Measurements from ENCODE around the gene ITGB5.
A peak's percentile ranks its signal among the peaks of the same experiment; 100 is the strongest.

The ITGB5 gene

DNA sequence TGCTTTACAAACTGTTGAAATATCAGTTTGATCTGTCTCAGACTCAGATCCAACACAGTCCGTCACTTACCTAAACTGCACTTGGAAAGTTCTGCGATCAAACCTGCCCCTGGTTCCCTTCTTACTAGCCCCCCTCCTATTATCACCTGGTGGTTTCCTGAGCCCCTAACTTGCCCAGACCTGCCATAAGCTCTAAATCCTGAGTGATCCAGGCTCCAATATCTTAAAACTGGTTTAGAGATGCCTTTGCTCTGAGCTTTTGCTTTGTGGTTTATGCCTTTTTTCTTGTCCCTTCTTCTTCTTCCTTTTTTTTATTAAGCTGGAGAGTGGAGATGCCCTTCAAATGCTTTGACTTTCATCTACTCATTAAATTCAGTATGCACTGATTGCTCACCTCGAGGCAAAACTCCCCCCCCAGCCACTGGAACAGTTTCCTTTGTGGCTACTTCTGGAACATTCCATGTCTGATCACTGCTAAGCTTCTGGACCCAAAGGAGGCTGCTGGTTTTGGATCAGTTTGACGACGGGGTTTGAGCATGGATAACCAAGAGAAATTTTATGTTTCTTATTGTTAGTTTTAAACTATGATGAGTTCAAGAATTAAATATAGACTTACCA is 3.5 kb upstream of the ITGB5 start:
- DNase-seq: no peak

DNA sequence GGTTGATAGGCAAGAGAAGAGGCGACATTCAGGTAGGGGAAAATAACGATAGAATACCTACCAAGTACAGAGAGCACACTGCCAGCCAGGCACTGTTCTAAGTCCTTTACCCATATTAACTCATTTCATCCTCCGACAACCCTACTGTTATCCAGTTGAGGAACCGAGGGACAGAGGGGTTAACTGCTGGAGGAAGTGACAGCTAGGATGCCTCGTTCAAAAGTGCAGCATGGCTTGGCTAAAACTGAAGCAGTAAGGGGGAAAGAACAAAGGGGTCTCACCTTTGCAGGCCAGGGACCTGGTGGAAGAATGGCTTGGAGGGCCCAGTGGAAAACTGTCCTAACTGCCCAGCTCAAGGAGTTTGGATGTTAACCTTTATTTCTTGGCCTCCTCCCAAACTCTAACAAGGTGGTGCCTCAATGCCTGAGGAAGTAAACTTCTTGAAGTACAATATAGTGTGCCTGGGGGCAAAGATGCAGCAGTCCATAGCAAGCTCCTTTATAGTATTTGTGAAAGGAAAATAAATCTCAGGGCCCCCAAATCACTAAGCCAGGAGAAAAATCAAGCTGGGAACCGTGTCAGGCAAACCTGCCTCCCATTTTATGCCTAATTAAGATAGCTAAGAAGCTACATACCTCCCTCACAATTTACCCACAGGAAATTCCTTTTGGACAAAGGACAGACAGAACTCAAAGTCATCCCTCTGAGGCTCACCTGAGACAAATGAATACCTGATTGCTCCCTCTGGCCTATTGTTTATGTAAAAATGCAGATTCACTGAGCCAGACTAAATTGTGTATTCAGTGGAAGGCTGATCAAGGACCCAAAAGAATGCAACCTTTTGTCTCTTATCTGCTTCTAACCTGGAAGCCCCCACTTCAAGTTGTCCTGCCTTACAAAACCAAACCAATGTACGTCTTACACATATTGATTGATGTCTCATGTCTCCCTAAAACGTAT is 1.6 kb upstream of the ITGB5 start:
- DNase-seq: no peak

DNA sequence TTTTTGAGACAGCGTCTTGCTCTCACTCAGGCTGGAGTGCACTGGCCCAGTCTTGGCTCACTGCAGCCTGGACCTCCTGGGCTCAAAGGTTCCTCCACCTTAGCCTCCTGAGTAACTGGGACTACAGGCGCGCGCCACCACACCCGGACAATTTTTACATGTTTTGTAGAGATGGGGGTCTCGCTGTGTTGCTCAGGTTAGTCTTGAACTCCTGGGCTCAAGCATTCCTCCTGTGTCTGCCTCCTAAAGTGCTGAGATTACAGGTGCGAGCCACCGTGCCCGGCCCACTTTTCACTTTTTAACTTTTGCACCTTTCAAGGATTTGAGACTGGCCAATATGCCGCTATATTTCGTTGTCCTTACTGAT is 750 bp upstream of the ITGB5 start:
- DNase-seq: no peak

DNA sequence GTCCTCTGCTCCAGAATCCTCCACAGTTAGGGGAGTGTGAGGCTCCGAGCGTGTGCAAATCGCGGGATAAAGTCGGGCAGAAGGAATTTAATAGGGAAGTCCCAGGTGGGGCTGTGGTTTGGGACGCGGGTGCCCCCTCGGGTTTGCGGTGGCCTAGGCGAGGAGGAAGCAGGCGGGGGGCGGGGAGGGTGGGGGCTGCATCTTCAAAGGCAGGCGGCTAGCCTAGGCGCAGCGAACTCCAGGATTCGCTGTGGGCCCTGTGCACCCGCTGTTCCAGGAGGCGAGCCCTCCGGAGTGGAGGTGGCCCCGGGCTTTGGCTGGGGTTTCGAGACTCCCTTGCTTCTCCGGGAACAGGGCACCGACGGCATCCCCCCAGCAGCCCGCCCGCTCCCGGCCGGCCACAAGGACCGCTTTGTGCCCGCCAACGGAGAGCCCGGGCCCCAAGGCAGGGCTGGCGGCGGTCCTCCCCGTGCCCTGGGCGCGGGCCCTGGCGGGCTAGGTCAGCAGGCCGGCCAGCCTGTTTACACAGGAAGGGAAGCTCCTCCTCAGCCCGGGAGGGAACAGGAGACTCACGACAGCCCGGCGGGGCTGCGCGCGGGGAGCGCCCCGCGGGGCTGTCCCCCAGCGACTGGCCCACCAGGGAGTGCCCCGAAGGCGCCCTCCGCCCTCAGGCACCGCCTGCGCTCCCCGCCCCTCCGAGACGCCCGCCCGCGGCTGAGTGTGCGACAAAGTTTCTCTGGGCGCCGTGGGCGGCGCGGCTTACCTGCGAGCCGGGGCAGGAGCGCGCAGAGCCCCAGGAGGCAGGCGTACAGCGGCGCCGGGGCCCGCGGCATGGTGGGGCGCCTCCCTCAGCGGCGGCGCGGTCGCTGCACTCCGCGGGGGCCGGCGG is 753 bp downstream of the ITGB5 start:
- DNase-seq: peak; percentile 31

DNA sequence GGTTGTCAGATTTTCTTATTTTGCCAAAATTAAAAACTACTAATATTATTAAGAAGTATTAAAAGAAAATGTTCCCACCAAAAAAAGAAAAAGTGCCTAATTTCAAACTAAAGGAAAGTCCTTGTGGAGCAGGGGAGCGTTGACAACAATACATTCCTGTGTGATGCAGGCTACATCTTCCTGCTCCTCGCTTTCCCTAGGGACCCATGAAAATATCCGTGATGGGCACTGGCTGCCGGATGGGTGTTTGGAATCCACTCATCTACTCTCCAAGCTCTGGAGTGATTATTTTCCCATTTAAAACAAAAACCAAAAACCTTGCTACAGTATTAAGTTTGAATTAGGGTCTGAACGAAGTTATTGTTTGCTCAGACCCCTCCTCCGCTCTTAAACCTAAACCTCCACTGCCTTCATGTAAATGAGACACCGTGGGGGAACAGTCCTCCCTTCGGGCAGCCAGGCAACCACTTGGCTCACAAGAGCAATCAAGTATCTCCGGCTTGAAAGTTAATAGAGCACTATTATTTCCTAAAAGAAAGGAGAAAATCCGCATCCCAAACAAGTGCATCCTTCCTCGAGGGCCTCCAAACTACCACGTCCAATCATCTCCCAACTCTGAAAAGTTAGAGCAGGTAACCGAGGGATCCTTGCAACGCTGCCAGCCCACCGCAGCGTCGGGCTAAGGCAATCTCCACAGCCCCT is 1.5 kb downstream of the ITGB5 start:
- DNase-seq: peak; percentile 63

DNA sequence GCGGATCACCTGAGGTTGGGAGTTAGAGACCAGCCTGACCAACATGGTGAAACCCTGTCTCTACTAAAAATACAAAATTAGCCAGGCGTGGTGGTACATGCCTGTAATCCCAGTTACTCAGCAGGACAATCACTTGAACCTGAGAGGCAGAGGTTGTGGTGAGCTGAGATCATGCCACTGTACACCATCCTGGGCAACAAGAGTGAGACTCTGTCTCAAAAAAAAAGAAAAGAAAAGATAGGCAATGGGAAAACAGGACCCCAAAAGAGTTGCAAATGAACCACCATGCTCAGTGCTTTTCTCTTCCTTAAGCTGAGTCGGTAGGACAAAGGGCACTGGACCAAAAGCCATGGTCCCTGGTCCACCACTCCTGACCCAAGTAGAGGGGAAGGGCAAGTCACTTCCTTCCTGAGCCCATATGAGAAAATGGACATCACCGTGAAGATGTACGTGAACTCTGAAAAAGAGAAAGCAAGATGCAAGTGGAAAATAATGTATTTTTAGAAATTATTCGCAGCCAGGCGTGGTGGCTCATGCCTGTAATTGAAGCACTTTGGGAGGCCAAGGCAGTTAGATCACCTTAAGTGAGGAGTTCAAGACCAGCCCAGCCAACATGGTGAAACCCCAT is 2.6 kb downstream of the ITGB5 start:
- no peak for DNase-seq

DNA sequence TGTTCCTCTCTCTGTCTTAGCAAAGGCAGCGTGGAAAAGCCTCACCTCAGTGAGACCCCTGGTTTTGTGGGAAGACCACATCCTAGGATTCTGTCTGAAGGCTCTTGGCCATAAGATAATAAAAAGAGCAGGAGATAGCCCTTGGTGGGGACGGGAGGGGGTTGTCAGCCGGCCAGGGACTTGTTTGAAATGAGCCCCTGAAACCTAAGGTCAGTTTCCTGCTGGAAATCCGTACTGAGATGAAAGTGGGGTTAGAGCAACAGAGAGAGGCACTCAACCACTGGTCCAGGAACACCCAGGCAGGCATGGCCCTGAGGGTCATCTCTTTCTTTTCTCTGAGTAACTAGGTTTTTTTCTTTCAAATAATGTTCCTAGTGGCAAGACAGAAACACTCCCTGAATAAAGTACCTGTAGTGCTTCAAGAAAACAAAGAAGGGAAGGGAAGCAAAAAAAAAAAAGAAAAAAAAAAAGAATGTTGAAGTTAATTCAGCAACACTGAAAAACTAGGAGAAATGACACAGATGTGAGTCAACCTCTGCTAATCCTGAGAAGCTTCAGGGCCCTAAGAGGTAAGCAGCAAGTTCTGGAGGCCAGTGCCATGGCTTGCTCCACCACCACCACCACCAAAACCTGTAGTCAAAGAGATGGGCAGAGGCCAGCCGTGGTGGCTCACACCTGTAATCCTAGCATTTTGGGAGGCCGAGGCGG is 3.2 kb downstream of the ITGB5 start:
- DNase-seq: no peak

DNA sequence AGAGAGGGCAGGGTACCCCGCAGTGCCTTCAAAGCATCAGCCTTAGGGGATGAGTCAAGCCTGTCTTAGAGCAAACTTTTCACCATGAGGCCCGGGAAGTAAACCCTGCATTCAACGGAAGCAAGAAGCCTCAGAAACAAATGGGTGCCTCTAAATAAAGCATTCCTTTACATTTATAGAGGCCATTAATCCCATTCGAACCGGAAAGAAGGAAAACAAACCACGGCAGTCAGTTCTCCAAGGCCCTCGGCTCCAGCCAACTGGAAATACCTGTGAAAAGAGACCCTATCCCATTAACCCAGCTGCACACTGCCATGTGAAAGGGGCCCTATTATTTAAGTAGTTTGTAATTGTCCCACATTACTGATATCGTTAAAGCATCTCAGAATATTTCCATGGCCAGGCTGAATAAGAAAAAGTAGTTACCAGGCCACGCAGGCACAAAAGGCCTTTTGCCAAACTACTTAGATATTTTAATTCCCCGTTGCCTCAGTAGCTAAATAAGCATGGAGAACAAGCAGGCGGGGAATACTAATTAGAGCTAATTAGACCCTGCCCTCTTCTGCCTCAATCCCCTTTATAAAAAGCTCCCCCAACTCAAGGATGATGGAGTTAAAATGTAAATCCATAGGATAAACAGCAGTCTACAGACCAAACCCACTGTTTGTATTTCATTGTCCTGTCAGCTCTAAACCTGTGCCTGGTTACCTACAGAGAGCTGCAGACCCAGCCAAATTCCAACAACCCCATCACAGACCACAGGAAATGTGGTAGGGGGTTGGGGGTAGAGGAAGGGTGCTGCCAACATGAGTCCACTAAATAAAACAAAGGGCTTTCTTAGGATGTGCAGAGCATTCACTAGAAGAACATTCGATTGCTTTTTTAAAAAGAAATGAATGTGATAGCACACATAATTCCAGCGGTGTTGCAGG is 4.1 kb downstream of the ITGB5 start:
- peak; percentile 50 for DNase-seq

DNA sequence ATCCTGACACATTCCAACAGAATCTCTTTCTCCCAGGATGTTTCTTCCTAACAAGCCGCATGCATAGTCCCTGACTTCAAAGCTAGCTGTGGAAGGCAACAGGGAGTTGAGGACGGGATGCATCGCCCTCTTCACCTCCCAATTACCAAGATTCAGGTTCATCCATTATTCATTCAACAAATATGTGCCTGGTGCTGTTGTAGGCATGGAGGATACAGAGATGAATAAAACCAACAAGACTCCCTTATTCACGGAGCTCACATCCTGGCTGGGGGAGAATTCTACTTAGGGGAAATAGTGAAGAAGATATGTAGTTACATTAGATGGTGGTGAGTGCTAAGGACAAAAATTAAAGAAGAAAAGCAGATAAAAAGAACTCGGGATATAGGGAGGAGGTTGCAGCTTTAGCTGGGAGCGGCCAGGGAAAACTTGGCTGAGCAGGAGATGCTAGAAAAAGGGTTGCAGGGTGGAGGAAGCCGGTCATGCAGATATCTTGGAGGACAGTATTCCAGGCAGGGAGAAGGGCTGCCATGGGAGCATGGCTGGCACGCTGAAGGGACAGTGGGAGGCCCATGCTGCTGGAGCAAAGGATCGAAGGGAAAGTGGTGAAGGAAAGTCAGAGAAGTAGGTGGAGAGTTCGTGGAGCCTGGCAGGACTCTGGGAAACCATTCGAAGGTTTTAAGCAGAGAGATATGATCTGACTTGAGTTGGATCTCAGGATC is 5.0 kb downstream of the ITGB5 start:
- DNase-seq: peak; percentile 13

DNA sequence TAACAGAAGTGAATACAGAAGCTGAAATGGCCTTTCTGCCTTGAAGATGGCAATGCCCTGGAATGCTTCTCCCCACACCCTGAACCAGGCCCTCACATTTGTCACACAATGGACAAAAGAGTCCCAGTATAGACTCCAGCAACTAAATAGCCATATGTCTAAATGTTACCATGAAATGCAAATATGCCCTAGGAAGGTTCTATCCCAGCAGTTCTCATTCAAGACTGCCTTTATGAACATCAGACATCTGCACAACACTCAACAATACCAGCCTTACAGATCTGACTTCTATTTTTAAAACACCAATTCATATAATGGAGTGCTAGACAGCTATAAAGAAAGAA is 7.9 kb downstream of the ITGB5 start:
- DNase-seq: no peak

DNA sequence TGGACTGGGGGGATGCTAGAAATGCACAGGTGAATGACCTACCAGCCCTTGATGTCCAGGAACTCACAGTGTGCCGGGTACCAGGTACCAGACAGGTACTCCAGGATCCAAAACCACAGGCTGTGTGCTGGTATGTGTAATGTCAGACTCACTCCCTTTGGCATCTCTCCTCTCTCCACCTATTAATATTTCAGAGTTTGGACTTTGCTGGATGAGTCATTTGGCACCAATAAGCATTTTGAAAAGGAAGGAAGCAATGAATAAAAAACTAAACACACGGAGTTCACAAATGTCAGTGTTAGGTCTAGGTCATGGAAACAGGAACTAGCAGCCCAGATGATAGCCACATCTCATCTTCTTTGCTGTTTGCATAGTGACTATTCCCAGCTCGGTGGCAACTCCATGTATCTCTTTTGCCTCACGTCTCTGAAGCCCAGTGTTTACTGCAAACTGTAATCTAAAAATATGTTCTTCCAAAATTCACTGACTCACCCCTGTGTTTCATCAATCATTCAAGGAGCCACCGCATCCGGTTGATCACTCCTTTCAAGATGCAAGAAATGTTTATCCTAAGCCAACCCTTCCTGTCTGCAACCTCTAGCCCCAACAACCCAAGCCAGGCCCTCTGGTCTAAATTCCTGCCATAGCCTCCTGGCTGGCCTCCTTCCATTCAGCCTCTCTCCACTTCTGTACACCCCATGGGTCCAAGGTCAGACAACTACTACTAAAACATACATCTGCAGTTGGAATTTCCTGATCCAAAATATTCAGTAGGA is 8.4 kb downstream of the ITGB5 start:
- peak; percentile 95 for DNase-seq

DNA sequence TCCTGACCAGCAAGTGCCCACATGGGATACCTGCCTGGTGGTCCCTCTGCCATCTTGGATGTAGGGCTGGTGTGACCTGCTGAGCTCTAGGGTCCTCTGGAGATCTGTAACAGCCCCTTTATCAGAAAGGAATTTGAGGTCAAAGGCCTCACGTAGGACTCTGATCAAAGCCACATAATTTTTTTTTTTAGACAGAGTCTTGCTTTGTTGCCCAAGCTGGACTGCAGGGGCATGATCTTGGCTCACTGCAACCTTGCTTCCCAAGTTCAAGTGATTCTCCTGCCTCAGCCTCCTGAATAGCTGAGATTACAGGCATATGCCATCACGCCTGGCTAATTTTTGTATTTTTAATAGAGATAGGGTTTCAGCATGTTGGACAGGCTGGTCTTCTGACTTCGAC is 9.5 kb downstream of the ITGB5 start:
- DNase-seq: no peak

DNA sequence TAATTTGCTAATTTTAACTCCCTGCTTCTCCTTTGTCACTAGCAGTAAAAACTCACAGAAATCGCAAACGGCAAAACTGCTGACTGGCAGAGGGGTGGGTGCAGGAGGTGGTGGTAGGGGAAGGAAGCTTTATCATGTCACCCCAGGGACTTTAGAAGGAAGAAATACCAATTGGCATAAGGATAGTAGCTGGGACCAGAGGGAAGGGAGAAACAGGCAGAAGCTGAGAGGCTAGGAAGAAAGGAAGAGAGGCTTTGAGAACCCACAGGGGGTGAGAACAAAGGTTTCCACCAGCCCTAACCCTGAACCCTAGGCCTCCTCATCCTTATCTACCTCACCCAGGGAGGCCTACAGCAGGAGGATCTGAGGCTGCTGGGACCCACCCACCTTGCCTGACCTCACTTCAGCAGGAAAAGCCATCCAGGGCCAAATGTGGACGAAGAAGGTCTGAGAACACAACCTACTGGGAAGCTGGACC is 10.7 kb downstream of the ITGB5 start:
- DNase-seq: no peak

DNA sequence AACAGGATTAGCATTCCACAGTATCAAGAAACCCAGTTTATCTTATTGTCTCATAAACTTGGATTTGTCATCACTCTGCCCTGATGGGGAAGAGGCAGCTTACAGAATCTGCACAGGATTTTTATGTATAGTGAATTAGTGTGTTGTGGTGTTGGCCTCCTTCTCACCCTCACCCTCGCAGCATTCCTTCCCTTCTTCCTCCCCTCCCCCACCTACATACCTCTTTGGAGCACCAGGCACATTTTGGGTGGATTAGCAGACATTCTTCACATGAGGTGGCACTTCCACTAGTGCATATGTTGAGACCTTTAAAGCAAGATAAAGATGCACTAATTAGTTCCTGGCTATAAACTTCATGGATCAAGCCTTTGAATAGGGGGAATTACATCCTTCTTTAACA is 13.9 kb downstream of the ITGB5 start:
- peak; percentile 66 for DNase-seq

DNA sequence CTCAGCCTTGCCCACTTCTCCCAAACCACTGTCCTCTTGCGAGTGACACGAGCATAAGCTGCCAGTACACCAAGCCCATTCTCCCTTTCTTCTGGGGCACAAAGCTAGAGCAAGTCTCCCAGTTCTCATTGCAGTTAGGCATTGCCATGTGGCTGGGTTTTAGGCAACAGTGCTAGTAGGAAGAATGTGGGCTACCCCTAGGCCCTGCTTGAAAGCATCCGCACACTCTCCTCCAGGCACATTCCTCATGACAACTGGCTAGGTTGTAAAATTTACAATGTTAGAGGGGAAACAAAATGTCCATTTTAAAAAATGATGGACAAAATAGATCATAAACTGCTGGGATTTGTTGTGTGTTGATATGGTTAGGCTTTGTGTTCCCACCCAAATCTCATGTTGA is 19.7 kb downstream of the ITGB5 start:
- DNase-seq: no peak

DNA sequence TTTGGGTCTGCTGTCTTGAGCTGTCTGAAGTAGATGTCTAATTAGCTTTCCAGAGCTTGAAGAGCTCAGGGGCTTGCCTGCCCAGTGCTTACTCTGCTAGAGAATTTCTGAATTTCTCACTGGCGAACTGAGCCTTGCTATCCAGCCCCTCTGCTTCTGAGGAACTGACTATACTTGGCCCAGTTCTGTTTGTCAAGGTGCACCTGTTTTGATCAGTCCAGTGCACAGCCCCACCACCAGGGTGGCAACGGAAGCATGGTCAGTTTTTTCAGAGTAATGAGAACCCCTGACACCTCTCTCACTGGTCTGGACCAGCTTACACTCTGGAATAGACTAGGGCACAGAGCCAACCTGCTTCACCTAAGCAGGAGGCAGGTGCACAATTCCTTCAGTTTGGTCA is 25.2 kb downstream of the ITGB5 start:
- DNase-seq: no peak

DNA sequence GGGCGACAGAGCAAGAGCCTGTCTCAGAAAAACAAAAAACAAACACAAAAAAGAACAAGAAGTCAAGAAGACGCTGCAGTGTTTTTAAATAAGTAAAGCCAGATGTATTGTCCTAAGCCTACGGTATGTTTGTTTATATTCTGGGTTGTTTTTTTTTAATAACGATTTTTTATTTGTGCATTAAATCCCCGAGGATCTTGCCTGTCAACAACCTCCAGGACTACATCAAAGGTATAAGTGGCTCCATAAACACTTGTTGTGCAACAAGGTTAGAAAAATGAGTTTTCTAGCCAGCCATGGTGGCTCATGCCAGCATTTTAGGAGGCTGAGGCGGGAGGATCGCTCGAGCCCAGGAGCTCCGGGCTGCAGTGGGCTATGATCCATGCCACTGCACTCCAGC is 26.1 kb downstream of the ITGB5 start:
- DNase-seq: no peak

DNA sequence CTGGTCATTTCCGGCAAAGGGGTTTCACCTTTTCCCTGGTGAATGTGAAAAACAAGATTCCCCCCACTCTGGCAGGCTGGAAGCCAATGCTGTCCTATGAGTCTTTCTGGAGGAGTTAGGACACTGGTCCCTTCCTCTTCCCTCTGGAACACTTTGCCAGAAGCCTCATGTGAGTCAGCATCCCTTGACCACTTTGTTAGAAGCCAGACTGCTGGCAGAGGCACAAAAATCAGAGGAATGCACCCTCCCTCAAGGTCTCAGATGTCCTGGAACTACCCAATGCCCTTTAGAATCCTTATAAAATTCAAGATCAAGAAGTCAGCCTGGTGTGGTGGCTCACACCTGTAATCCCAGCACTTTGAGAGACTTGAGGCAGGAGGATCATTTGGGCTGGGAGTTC is 26.6 kb downstream of the ITGB5 start:
- DNase-seq: peak; percentile 97

DNA sequence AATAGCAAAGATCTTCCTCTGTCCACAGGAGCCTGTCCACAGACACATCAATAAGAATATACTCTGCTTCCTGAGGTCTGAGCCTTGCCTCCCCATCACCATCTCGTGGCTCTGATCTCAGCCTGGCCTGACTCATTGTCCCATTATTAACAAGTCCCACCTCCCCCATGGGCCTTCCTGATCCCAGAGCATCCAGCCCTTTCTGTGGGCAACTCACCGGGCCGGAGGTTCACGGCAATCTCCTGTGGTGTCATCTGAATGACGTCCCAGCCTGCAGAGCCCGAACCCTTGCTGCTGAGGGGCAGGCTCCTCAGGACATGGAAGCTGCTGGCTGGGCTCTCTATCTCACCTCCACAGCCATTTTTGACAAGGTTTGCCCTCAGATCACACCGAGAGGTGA is 28.1 kb downstream of the ITGB5 start:
- peak; percentile 83 for DNase-seq

Measured in fibroblast of skin of right quadriceps (primary cell).